Urinary bladder (tissue), 4 donors: ENCODE data around the gene CTCF. TPM values are rescaled to one million over a fixed set of nuclear protein-coding genes. Genes with fewer than 3 reads are reported as not detected.

Experiments
- DNase-seq: peaks from one replicate; pipeline ENCODE4 v3.0.0-alpha.2; 2015; ENCODE audit errors: extremely low spot score
- H3K27ac ChIP-seq: one replicate; pipeline ENCODE4 v1.5.1; 2013; ENCODE audit warnings: low read depth, mild to moderate bottlenecking, moderate library complexity
- H3K36me3 ChIP-seq: one replicate; pipeline ENCODE4 v1.6.1; 2013; ENCODE audit warnings: mild to moderate bottlenecking, moderate library complexity; ENCODE audit not compliant: insufficient read depth
- H3K4me1 ChIP-seq: one replicate; pipeline ENCODE4 v1.6.1; 2013; ENCODE audit warnings: mild to moderate bottlenecking, moderate library complexity; ENCODE audit not compliant: insufficient read depth
- H3K4me3 ChIP-seq: one replicate; pipeline ENCODE4 v1.5.1; 2013; ENCODE audit warnings: low read depth, low read length
- WGBS: extraction: QIAGEN DNeasy Blood & Tissue Kit; methylation state at CpG from one replicate; pipeline ENCODE4 v1.1.7; 2013; 5-methylcytosine and 5-hydroxymethylcytosine counted together
- polyA plus RNA-seq: library from polyadenylated mRNA; stranded (reverse); fragments of 200-250 nt; gene quantifications from one replicate; pipeline ENCODE4 v1.2.3, GENCODE V29; 2013
- total RNA-seq: library from RNA; depleted of rRNA; stranded (reverse); fragments of >200 nt; gene quantifications from one replicate; pipeline ENCODE4 v1.2.3, GENCODE V29; 2014
- donor health status: healthy with polysubstance abuse.
- donor health status: healthy.

CTCF gene
- total and polyA plus RNA-seq, 2 donors = 29.2 to 35.5 TPM

DNA sequence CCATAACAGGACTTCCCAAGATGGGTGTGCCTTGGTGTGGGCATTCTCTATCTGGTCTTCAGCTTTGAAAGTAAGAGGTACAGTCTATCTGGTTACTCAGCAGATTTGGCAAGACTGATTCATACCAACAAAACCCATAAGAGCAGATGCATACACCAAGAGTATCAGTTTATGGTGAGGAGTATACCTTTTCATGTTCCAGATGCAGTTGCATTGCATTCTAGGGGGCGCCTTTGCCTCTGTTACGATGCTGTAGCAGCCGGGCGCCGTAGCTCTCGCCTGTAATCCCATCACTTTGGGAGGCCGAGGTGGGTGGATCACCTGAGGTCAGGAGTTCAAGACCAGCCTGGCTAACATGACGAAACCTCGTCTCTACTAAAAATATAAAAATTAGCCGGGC is 51.5 kb downstream of the CTCF start:
- peaks cover 9% of the 10 kb centered on the region for H3K36me3 ChIP-seq
- H3K4me3 ChIP-seq = no peak overlapping the region
- H3K4me1 ChIP-seq = no peaks in the 10 kb centered on the region
- no peak for DNase-seq
- no peak overlapping the region for H3K27ac ChIP-seq
- 90% methylated on average over 10 of the region's 10 CpGs for WGBS

DNA sequence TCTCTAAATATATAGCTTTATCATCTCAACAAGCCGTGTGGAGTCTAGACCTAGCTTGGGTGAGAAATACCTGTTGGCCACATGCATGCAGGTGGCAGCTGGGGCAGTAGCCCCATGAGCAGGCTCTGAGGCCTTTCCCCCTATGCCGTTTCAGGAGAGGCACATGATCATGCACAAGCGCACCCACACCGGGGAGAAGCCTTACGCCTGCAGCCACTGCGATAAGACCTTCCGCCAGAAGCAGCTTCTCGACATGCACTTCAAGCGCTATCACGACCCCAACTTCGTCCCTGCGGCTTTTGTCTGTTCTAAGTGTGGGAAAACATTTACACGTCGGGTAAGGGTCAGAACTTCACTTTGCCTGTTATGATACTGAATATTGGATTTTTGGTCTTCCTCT is 65.9 kb downstream of the CTCF start:
- no peak overlapping the region for H3K4me3 ChIP-seq
- H3K27ac ChIP-seq = no peak overlapping the region
- no peak for DNase-seq
- H3K36me3 ChIP-seq = peaks cover 6% of the 10 kb centered on the region
- no peaks in the 10 kb centered on the region for H3K4me1 ChIP-seq
- WGBS = 95% methylated on average over 14 of the region's 14 CpGs

GRCh38 chr16:67632415-67633172 is 70.3 kb downstream of the CTCF start:
- Histone ChIP-seq H3K27ac (no peak overlapping the region), H3K36me3 (peaks cover 5% of the 10 kb centered on the region), H3K4me1 (no peaks in the 10 kb centered on the region), H3K4me3 (no peak overlapping the region)
- WGBS = 43% methylated on average over 7 of the region's 7 CpGs
- DNase-seq = peak; percentile 20

DNA sequence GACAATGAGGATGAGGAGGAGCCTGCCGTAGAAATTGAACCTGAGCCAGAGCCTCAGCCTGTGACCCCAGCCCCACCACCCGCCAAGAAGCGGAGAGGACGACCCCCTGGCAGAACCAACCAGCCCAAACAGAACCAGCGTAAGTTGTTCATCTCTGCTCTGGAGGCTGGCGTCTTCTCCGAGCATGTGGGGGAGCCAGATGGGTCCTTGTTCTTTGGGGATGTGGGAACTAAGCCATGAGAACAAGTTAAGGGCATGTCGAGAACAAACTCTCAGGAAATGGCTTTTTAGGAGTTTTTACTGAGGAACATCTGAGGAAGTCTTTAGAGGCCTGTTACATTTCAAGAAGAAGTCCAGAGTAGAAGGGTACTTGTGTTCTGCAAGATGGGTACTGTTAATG is 74.4 kb downstream of the CTCF start:
- DNase-seq = no peak
- 88% methylated on average over 8 of the region's 8 CpGs for WGBS
- Histone ChIP-seq H3K4me1 (no peaks in the 10 kb centered on the region), H3K36me3 (peaks cover 4% of the 10 kb centered on the region), H3K27ac (no peak overlapping the region), H3K4me3 (no peak overlapping the region)

DNA sequence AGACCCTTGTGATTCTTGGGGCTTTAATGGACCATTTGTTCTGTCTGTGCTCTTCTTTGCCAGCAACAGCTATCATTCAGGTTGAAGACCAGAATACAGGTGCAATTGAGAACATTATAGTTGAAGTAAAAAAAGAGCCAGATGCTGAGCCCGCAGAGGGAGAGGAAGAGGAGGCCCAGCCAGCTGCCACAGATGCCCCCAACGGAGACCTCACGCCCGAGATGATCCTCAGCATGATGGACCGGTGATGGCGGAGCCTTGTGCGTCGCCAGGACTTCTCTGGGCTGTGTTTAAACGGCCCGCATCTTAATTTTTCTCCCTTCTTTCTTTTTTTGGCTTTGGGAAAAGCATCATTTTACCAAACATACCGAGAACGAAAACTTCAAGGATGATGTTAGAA is 75.3 kb downstream of the CTCF start:
- 91% methylated on average over 12 of the region's 12 CpGs for WGBS
- H3K36me3 ChIP-seq = peaks cover 4% of the 10 kb centered on the region
- DNase-seq = no peak

DNA sequence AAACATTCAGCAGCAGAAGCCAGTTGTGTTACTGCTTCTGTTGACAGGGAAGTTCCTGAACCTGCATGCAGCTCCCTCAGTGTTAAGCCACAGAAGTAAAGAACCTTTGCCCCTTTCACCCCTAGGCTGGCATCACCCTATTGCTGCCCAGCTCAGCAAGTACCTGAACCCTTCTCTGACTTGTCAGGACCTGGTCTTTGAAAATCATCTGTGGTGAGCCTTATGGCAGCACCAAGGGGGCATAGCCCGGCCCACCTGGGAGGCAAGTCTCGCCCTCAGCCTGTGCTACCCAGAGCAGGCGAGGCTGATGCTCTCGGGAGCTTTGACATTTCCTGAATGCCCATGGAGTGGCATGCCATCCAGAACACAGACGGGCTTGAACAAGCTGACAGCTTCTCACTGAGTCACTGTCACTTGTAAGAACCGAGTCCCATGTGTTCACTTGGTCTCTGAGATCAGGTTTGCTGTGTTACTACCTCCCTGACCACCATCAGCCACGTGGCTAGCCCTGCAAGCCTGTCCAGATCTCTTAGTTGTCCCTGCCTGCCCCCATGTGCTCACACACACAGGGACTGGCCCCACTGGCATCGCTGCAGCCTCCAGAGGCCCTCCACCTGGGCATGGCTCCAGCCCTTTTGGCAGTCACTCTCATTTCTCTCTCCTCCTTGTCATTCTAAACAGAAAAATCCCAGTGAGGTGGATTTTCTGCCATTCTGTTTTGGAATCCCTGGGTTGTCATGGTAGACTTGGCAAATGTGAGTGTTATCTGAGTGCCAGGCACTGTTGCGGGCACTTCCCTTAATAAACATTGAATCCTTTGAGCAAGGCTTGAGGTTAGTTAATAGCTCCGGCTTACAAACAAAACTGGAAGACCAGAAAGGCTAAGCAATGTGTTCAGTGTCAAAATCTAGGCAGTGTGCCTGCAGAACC is 79.7 kb downstream of the CTCF start:
- WGBS = 42% methylated on average over 10 of the region's 10 CpGs
- H3K4me3 ChIP-seq = no peak overlapping the region
- H3K36me3 ChIP-seq = peaks cover 2% of the 10 kb centered on the region
- H3K4me1 ChIP-seq = no peaks in the 10 kb centered on the region
- no peak overlapping the region for H3K27ac ChIP-seq
- DNase-seq = no peak

More for the DNA sequence above, 75.3 kb downstream of the CTCF start:
- H3K4me1 ChIP-seq = no peaks in the 10 kb centered on the region
- H3K4me3 ChIP-seq = no peak overlapping the region
- no peak overlapping the region for H3K27ac ChIP-seq

DNA sequence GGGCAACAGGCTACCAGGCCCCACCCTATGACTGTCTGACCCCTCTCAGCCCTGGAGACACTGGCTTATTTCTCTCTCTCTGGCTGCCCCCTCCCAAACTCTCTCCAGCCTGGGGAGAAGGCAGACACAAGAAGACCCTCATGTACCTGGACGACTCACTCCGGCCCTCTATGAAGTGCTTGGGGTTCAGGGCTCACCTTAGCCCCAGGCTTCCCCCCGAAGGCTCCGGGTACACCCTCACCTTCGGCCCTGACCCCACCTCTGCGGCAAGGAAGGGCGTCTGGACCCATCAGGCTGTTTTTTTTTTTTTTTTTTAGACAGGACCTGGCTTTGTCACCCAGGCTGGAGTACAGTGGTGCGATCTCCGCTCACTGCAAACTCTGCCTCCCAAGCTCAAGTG is 81.7 kb downstream of the CTCF start:
- no peak overlapping the region for H3K4me3 ChIP-seq
- no peak overlapping the region for H3K27ac ChIP-seq
- no peaks in the 10 kb centered on the region for H3K4me1 ChIP-seq
- 90% methylated on average over 9 of the region's 9 CpGs for WGBS
- no peak for DNase-seq
- no peaks in the 10 kb centered on the region for H3K36me3 ChIP-seq

DNA sequence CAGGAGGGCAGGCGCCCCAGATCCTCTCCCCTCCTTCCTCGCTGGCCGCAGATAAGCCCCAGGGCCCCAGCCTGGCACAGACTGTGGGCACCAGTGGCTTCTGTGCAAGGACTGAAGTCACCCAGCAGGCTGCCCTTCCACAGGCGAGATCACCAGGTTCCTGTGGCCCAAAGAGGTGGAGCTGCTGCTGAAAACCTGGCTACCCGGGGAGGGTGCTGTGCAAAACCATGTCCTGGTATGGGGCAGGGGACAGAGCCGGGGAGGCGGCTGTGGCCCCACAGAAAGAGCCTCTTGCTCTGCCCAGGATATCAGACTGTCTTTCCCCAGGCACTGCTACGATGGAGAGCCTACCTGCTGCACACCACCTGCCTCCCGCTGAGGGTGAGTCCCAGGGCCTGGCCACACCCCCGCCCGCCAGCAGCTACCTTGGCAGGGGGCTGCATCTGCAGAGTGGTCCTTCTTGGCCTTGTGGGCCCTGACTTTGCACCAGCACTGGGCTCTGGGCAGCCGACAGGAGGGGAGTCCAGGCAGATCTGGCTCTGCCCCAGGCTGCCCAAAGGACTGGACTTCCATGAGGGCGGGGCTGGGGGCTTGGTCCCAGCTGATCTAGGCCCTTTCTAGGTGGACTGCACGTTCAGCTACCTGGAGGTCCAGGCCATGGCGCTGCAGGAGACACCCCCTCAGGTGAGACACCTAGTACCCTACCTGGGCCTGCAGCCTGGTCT is 83.2 kb downstream of the CTCF start:
- WGBS = 84% methylated on average over 15 of the region's 15 CpGs
- DNase-seq = no peak
- no peaks in the 10 kb centered on the region for H3K36me3 ChIP-seq
- no peaks in the 10 kb centered on the region for H3K4me1 ChIP-seq
- peak overlapping the region; percentile 22 for H3K4me3 ChIP-seq
- no peak overlapping the region for H3K27ac ChIP-seq

- Histone ChIP-seq H3K4me1 (no peaks in the 10 kb centered on the region), H3K27ac (no peak overlapping the region), H3K4me3 (no peak overlapping the region), H3K36me3 (no peaks in the 10 kb centered on the region)
- DNase-seq = no peak
- 75% methylated on average over 15 of the region's 15 CpGs for WGBS
Observed at GRCh38 chr16:67647111-67647651, 84.9 kb downstream of the CTCF start.

GRCh38 chr16:67647681-67648080 is 85.4 kb downstream of the CTCF start:
- DNase-seq = no peak
- WGBS = 68% methylated on average over 13 of the region's 13 CpGs
- no peak overlapping the region for H3K4me3 ChIP-seq
- no peaks in the 10 kb centered on the region for H3K36me3 ChIP-seq
- no peak overlapping the region for H3K27ac ChIP-seq
- no peaks in the 10 kb centered on the region for H3K4me1 ChIP-seq

- H3K4me1 ChIP-seq = no peaks in the 10 kb centered on the region
- 20% methylated on average over 65 of the region's 65 CpGs for WGBS
- no peak overlapping the region for H3K27ac ChIP-seq
- no peaks in the 10 kb centered on the region for H3K36me3 ChIP-seq
- DNase-seq = no peak
- H3K4me3 ChIP-seq = no peak overlapping the region
Observed at GRCh38 chr16:67648088-67648763, 85.9 kb downstream of the CTCF start.

GRCh38 chr16:67648764-67649407 is 86.6 kb downstream of the CTCF start:
- Histone ChIP-seq H3K36me3 (no peaks in the 10 kb centered on the region), H3K4me3 (no peak overlapping the region)
- WGBS = 47% methylated on average over 35 of the region's 35 CpGs

More at GRCh38 chr16:67648764-67649407, 86.6 kb downstream of the CTCF start:
- Histone ChIP-seq H3K4me1 (no peaks in the 10 kb centered on the region), H3K27ac (no peak overlapping the region)
- DNase-seq = no peak
